ENCODE measurements around the gene MICOS13. TPM values are rescaled to one million over a fixed set of nuclear protein-coding genes. Genes with fewer than 3 reads are reported as not detected.

MICOS13 gene
- polyA plus RNA-seq, 1 donor from 2014 or later = 46.0 TPM

DNA sequence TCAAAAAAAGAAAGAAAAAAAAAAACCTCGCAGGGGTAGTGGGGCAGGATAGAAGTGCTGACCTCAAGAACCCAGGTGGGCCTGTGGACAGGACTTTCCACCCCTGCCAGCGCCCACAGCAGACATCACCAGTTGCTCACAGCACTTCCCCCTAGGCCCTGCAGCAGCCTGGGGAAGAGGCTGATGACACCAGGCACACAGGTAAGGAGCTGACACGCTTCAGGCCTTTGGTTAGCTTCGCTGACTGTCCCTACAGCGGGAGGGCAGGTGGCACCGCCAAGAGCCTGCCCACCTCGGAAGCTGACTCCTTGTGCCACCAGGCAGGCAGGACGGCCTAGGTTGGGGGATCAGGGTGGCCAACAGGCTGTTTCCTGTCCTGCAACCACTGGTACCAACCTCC is 30.7 kb upstream of the MICOS13 start:
- no peaks in the 10 kb centered on the region for H3K27me3 ChIP-seq (ENCODE audit: insufficient read depth, low read depth, low read length)
- no peaks in the 10 kb centered on the region for H3K9me3 ChIP-seq (ENCODE audit: low read length)
- H3K4me2 ChIP-seq (ENCODE audit: low read length) = no peak overlapping the region
- H4K20me1 ChIP-seq (ENCODE audit: insufficient read depth) = no peaks in the 10 kb centered on the region
- H3F3A ChIP-seq (ENCODE audit: insufficient read depth, low read length, poor library complexity, severe bottlenecking) = no peaks in the 10 kb centered on the region
- TF ChIP-seq TAF1 (IDR thresholded peaks at IDR 0.05; ENCODE audit: low read depth) (no peak), MXI1 (conservative IDR thresholded peaks at IDR 0.05; ENCODE audit: poor library complexity, severe bottlenecking) (no peak), EP300 (conservative IDR thresholded peaks at IDR 0.05; ENCODE audit: poor library complexity, severe bottlenecking) (no peak), RAD21 (conservative IDR thresholded peaks at IDR 0.05) (no peak), SMC3 (conservative IDR thresholded peaks at IDR 0.05; ENCODE audit: poor library complexity) (no peak), POLR2AphosphoS5 (IDR thresholded peaks at IDR 0.05) (no peak), EZH2 (IDR thresholded peaks at IDR 0.05; ENCODE audit: borderline replicate concordance, insufficient read depth, low read length, poor library complexity, severe bottlenecking) (no peak)
- TF ChIP-seq, protein P1, sequence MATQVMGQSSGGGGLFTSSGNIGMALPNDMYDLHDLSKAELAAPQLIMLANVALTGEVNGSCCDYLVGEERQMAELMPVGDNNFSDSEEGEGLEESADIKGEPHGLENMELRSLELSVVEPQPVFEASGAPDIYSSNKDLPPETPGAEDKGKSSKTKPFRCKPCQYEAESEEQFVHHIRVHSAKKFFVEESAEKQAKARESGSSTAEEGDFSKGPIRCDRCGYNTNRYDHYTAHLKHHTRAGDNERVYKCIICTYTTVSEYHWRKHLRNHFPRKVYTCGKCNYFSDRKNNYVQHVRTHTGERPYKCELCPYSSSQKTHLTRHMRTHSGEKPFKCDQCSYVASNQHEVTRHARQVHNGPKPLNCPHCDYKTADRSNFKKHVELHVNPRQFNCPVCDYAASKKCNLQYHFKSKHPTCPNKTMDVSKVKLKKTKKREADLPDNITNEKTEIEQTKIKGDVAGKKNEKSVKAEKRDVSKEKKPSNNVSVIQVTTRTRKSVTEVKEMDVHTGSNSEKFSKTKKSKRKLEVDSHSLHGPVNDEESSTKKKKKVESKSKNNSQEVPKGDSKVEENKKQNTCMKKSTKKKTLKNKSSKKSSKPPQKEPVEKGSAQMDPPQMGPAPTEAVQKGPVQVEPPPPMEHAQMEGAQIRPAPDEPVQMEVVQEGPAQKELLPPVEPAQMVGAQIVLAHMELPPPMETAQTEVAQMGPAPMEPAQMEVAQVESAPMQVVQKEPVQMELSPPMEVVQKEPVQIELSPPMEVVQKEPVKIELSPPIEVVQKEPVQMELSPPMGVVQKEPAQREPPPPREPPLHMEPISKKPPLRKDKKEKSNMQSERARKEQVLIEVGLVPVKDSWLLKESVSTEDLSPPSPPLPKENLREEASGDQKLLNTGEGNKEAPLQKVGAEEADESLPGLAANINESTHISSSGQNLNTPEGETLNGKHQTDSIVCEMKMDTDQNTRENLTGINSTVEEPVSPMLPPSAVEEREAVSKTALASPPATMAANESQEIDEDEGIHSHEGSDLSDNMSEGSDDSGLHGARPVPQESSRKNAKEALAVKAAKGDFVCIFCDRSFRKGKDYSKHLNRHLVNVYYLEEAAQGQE (IDR thresholded peaks at IDR 0.05; ENCODE audit: borderline replicate concordance) = no peak
- TF ChIP-seq, protein P2, sequence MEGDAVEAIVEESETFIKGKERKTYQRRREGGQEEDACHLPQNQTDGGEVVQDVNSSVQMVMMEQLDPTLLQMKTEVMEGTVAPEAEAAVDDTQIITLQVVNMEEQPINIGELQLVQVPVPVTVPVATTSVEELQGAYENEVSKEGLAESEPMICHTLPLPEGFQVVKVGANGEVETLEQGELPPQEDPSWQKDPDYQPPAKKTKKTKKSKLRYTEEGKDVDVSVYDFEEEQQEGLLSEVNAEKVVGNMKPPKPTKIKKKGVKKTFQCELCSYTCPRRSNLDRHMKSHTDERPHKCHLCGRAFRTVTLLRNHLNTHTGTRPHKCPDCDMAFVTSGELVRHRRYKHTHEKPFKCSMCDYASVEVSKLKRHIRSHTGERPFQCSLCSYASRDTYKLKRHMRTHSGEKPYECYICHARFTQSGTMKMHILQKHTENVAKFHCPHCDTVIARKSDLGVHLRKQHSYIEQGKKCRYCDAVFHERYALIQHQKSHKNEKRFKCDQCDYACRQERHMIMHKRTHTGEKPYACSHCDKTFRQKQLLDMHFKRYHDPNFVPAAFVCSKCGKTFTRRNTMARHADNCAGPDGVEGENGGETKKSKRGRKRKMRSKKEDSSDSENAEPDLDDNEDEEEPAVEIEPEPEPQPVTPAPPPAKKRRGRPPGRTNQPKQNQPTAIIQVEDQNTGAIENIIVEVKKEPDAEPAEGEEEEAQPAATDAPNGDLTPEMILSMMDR (IDR thresholded peaks at IDR 0.05; ENCODE audit: poor library complexity, severe bottlenecking) = no peak
- H2AFZ ChIP-seq (ENCODE audit: low read depth, low read length) = no peak overlapping the region
- H3K9me2 ChIP-seq (ENCODE audit: insufficient read depth, low read length) = no peaks in the 10 kb centered on the region
- H3K79me2 ChIP-seq (replicated peaks; ENCODE audit: insufficient read depth, low read length) = no peaks in the 10 kb centered on the region
- no peak overlapping the region for H3K9ac ChIP-seq (ENCODE audit: low read length)
- H3K4me3 ChIP-seq (ENCODE audit: low read length) = no peak overlapping the region
- no peaks in the 10 kb centered on the region for H3K36me3 ChIP-seq (ENCODE audit: insufficient read depth, low read length)
- H3K27ac ChIP-seq (ENCODE audit: low read length) = no peak overlapping the region

DNA sequence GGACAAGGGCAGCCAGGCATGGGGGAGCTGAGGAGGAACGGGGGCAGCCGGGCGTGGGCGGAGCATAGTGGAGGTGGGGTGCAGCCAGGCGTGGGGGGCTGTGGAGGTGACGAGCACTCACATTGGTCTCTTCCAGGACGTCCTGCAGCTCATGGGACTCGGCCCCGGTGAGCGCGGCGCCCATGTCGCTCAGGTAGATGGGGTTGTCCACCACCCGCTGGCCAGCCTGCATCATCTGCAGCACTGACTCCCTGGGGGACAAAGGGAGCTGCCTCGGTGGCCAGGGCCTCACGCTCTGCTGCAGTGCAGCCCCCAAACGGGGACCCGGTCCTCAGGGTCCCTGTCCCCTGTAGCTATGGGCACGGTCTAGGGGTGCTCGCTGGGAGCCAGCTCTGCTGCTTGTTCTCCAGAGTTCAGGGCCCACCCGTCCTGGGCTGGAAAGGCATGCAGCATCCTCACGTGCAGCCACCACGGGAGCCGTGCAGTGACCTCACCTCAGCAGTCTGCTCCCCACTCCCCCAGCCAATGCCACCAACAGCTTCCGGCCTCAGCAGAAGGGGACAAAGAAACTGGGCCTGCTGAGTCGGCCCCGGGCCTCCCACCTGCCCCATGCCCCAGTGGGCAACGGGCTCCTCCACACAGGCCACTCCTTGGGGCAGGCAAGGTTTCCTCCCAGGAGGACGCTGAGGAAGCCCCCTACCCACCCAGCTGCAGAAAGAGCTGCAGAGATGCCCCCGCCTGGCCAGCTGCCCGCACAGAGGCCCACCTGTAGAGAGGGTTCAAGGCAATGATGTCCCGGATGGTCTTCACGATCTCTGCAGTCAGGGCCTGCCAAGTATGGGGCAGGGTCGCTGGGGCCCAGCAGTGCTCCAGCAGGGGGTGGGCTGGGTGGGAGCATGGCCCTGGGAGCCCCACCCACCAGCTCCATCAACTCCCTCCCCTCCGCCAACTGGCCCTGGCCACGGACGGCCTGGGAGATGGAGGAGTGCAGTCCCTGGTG is 27.6 kb upstream of the MICOS13 start:
- Histone ChIP-seq H3K4me2 (ENCODE audit: low read length) (no peak overlapping the region), H3K27me3 (ENCODE audit: insufficient read depth, low read depth, low read length) (no peaks in the 10 kb centered on the region), H3K36me3 (ENCODE audit: insufficient read depth, low read length) (no peaks in the 10 kb centered on the region), H3K79me2 (replicated peaks; ENCODE audit: insufficient read depth, low read length) (no peaks in the 10 kb centered on the region), H3K9ac (ENCODE audit: low read length) (no peak overlapping the region), H3K4me3 (ENCODE audit: low read length) (no peak overlapping the region), H3K9me2 (ENCODE audit: insufficient read depth, low read length) (no peaks in the 10 kb centered on the region), H3K9me3 (ENCODE audit: low read length) (no peaks in the 10 kb centered on the region), H3F3A (ENCODE audit: insufficient read depth, low read length, poor library complexity, severe bottlenecking) (no peaks in the 10 kb centered on the region), H3K27ac (ENCODE audit: low read length) (no peak overlapping the region), H2AFZ (ENCODE audit: low read depth, low read length) (no peak overlapping the region), H4K20me1 (ENCODE audit: insufficient read depth) (no peaks in the 10 kb centered on the region)
- TF ChIP-seq, protein P2 (IDR thresholded peaks at IDR 0.05; ENCODE audit: poor library complexity, severe bottlenecking) = no peak
- TF ChIP-seq EP300 (conservative IDR thresholded peaks at IDR 0.05; ENCODE audit: poor library complexity, severe bottlenecking) (no peak), RAD21 (conservative IDR thresholded peaks at IDR 0.05) (no peak), TAF1 (IDR thresholded peaks at IDR 0.05; ENCODE audit: low read depth) (no peak), EZH2 (IDR thresholded peaks at IDR 0.05; ENCODE audit: borderline replicate concordance, insufficient read depth, low read length, poor library complexity, severe bottlenecking) (no peak), POLR2AphosphoS5 (IDR thresholded peaks at IDR 0.05) (no peak), MXI1 (conservative IDR thresholded peaks at IDR 0.05; ENCODE audit: poor library complexity, severe bottlenecking) (no peak), SMC3 (conservative IDR thresholded peaks at IDR 0.05; ENCODE audit: poor library complexity) (no peak)
- TF ChIP-seq, protein P1 (IDR thresholded peaks at IDR 0.05; ENCODE audit: borderline replicate concordance) = no peak
